Femur (tissue), 1 donor: ENCODE measurements around the gene APOA4.
"Not testable (repeated sequence)": the region's sequence is repeated elsewhere in the genome, so short reads cannot be mapped to it uniquely, and the experiment has no call there.

ENCODE experiments used
- DNase-seq: peaks from one replicate; pipeline ENCODE4 v3.0.0-alpha.2; 2017

Gene APOA4

DNA sequence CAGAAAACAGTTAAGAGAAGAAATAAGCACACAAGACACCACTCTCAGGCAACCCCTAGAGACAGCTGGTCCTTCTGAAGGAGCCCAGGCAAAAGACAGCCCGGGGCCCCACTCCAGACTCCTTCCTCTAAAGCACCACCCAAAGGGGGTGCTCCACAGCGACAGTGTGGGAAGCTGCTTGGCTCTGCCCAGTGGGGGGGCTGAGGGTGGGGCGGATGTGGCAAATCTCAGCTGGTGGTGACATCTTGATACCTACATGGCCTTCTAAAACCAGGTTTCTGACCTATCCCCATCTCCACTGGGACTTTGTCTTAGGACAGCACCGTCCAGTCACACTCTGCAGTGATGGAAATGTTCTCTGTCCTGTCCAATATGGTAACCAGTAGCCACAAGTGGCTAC, 24.5 kb upstream of the APOA4 start:
- no peak for DNase-seq

DNA sequence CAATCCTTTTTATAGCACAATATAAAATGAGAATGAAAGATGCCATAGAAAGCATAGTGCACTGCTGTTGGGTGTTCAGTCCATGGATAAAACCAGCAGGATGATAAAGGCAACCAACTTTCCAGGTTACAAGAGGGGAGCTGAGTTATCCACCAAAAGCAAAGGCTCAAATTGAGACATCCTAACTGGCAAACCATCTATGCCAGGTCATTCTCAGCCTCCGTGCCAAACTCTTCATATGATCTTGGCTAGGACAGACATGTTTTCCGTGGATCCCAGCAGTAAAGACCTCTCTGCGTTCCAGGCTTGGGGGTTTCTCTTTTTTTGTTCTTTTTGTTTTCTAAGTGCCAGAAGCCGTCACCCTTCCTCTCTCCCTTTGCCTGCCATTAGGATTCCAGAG, 21.6 kb upstream of the APOA4 start:
- no peak for DNase-seq

DNA sequence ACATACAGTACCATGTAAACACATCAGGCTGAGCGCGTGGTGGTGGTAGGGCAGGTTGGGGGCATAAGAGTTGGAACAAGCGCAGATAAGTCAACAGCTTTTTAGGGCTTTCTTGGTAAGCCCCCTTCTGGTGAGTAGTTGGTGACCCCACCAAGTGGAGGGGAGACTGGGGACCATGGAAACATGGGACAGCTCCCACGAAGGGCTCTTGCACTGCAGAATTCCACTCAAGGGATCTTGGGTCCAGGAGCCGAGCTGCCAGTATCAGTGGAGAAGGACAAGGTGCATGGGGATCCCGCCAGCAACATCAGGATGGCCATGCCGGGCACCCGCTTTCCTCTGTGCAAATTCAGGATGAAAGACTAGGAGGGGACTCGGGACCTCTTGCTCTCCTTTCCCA, 20.6 kb upstream of the APOA4 start:
- DNase-seq = no peak

DNA sequence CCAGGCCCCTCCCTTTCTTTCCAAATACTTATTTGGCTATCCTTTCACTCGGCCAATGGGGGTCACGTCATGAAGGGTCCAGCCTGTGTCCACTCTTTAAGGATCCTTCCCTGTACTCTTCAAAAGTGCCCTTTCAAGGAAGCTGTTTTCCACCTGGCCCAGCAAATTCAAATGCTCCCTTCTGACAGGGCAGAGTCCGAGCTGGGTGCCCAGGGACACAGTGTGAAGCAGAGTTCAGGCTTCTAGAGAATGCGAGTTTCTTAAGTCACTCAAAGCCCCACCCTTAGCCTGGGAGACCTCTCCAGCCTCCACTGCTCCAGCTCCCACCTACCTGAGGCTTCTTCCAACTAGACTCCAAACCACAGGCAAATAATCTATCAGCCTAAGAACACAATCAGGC, 19.8 kb upstream of the APOA4 start:
- no peak for DNase-seq

DNA sequence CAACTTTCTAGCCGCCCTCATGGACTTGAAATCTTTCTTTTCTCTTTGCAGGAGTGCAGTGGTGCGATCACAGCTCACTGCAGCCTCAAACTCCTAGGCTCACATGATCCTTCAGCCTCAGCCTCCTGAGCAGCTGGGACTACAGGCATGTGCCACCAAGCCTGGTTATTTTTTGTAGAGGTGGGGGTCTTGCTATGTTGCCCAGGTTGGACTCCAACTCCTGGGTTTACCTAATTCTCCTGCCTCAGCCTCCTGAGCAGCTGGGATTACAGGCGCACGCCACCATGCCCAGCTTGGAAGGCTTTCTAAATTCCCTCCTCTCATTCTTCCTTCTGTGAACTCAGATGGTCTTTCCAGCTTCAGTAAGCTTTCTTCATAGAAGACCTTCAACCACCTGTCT, 19.0 kb upstream of the APOA4 start:
- no peak for DNase-seq

DNA sequence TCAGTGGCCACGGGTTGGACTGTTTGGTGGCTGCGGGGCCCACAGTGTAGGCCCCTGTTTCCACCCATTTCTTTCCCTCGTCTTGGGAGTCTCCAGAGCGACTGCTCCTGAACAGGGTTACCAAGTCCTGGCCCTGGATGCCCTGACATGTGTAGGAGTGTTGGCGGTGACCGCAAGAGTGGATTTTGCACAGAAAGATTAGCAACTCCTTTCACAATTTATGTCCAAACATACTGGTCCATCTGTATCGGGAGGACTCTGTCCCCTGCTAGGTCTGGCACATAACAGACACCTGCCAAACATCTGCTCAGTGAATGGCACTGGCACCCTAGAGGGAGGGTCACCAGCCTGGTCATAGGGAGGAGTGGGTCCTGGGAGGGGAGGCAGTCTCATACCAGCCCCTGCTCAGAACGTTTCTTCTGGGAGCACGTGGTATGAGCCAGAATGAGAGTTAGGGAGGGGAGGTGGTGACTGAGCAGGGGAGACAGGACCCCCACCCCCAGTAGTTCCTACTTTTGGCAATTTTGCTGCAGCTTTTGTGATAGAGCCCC, 17.7 kb upstream of the APOA4 start:
- no peak for DNase-seq

DNA sequence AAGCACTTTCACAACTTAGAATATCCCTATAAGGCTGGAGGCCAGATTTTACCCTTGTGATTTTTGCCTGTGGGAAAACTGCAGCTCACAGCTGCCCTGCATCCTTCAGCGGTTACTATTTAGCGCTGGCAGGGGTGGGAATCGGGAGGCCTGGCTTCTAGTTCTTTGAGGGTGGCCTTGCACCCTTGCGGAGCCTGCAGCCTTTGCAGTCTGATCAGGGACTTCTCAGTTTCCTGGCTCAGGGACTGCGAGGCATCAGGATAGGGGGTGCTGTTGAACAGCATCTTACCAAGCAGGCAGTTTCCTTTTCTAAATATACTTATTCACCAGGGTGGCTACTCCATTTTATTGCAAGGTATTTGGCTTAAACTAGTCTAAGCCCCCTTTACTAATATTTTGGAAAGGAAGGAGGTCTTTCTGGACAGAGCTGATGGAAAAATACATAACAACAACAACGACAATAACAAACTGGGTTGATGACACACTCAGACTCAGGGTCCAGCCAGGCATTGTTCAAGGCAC, 17.2 kb upstream of the APOA4 start:
- DNase-seq = no peak

DNA sequence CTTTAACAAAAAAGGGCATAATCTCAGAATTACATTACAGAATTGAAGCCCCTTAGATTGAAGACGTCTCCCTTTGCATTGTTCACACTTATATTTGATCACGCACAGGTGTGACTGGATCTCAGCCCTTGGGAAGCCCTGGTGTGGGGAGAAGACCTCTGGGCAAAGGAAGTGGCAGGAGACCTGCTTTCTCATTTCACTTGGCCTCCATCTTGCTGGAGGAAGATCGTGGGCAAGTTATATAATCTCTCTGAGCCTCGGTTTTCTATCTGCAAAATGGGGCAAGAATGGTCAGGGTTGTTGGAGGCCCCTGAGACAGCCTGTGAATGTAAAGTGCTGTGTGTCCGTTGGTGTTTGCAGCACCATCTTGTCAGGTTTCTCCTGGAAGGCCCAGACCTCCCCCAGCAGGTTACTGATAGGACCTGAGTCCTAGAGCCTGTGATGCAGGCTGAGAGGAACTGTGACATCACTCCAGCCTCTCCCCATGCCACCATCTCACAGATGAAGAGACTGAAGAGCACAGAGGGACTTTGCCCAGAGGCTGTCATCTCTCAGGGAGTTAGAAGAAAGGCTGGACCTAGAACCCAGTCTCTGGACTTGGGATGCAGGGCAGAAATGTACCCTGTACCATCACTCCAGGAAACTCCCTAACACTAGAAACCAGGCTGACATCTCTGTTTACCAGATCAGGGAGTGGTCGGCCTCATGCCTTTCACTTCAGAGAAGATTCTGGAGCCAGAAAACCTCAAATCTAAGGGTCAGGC, 15.4 kb upstream of the APOA4 start:
- DNase-seq = no peak

DNA sequence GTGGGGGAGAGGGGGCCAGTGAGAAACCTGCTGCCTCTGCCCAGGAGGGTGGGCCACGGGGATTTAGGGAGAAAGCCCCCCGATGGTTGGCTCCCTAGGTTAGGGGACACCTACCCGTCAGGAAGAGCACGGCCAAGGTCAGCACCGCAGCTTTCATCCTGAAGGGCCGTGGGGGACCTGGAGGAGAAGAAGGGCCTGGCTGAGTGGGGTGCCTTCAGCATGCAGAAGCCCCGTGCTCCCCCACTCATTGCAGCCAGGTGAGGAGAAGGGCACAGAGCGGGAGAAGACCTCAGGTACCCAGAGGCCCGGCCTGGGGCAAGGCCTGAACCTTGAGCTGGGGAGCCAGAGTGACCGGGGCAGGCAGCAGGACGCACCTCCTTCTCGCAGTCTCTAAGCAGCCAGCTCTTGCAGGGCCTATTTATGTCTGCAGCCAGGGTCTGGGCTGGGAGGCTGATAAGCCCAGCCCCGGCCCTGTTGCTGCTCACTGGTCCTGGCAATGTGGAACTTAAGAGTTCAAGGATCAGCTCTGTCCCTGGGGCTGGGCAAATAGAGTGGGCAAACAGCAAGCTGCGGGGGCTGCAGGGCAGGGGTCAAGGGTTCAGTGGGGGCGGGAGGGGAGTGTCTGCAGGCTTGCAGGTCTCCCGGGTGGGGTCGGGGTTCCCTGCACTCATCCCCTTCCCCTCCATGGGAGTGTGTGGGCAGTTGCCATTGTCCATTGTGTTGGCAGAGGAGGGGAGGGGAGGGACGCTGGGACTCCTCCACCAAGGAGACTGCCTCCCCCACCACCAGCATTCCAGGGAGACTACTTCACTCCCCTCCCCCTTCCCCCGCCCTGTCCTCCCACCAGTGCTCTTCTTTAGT, 14.4 kb upstream of the APOA4 start, which contains the start of gene APOA1:
Gene APOA1, minus strand, starts transcription at position 392 of the 861 bp plus-strand sequence. Its CDS starts 235 bp downstream, at position 157.
- no peak for DNase-seq

DNA sequence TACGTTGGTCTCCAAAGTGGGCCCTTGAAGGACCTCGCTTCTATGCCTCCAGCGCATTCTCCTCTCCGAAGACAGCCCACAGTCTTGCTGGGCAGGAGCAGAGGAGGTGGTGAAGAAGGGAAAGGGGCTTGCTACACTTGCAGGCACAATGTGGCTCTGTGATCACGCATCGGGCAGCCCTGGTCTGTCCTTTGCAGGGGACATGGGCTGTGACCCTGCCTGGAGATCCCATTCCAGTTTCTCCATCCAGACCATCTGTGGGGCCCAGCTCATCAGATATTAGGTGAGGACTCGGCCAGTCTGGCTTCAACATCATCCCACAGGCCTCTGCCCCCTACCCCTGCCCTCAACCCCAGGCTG, 13.5 kb upstream of the APOA4 start:
- DNase-seq = no peak

DNA sequence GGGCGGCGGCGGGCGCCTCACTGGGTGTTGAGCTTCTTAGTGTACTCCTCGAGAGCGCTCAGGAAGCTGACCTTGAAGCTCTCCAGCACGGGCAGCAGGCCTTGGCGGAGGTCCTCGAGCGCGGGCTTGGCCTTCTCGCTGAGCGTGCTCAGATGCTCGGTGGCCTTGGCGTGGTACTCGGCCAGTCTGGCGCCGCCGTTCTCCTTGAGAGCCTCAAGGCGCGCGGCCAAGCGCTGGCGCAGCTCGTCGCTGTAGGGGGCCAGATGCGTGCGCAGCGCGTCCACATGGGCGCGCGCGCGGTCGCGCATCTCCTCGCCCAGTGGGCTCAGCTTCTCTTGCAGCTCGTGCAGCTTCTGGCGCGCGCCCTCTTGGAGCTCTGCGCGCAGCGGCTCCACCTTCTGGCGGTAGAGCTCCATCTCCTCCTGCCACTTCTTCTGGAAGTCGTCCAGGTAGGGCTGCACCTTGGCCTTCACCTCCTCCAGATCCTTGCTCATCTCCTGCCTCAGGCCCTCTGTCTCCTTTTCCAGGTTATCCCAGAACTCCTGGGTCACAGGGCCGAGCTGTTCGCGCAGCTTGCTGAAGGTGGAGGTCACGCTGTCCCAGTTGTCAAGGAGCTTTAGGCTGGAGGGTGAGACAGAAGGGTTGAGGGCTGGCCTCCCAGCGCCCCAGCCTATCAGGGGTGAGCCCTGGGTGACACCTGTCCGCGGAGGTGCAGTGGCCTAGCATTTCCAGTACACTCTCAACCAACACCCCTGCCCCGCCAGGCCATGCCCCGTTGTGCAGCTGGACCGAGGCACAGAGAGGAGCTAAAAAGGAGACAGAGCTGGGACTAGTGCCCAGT, 12.9 kb upstream of the APOA4 start:
- peak; percentile 92 for DNase-seq

DNA sequence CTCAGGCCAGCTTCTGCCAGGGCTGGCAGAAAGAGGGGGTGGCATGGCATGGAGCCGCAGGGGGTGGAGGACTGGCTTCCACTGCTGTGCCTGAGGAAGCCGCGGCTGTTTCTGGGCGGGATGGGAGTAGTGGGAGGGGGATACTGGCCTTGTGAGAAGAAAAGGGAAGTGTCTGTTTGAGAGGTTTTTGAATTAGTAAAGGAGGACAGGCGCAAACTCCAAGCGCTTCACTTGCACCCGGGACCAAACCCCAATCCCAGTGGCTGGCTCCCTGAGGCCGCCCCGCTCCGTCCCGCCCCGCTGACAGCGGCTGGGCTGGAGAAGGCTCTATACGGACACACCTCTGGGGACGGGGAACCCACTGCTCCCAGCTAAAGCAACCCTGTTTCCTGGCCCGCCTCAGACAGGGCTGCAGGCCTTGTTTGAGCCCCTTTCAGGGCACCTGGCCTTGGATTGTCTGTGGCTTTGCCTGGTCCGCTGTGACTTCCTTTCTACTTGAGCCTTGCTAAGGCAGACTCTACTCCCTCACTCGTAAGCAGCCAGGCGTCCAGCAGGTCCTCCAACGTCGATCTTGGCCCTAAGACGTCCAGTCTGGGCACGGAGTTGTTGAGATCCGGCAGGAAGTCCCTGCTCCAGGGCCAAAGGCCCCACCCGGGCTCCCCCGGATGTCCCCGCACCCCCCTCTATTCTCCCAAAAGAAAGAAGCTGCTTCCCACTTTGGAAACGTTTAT, 12.1 kb upstream of the APOA4 start:
- DNase-seq = no peak

DNA sequence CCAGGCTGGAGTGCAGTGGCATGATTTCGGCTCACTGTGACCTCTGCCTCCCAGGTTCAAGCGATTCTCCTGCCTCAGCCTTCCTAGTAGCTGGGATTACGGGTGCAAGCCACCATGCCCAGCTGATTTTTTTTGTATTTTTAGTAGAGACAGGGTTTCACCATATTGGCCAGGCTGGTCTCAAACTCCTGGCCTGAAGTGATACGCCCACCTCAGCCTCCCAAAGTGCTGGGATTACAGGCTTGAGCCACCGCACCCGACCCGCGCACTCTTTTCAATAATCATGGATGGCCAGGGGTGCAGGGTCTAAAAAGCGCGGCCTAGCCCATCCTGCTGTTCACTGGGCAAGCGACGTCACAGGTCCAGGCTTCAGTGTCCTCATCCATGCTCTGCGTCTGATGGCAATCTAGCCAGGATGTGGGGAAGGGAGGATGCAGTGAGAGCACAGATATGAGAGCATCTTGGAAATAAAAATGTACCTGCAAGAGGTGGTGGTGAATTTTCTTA, 11.5 kb upstream of the APOA4 start:
- DNase-seq = not testable (repeated sequence)

DNA sequence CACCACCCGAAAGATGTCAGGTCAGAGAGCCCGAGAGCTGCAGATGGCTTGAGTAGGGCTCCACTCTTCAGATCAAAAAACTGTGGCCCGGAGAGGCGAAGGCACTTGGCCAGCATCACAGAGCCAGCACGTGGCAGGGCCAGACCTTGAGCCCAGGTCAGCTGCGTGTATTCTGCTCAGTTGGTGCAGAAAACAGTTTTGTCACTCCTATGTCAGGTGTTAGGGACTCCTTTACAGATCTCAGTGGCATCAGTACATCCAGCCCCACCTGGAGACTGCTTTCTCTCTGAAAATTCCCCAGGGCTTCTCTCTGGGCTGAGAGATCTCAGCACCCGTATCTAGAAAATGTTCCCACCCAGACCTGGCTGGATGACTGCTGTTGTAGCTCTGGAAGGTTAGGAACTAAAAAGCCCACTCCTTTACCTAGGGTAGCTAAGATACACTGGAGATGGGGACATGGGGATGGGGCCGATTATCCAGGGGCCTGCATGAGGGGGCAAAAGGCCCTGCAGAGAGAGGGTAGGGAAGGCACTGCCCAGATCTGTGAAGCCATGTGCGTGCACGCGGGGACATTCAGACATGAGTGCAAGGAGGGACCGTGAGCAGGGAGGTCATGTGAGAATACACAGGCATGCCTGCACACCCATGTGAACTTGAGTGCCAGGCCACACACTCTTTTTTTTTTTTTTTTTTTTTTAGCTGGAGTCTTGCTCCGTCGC, 10.9 kb upstream of the APOA4 start:
- no peak for DNase-seq

DNA sequence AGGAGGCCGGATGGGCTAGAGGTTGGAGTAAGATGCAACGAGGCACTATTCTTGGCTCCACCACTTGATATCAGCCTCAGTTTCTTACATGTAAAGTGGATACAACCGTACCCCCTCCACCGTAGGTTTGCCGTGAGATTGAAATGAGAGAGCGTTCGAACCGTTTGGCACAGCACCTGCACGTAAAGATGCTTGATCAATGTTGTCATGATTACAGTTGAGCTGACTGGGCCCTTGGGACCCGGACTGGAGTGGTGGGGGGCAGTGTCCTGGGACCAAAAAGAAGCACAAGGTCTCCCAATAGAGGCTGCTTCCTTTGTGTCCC, 10.3 kb upstream of the APOA4 start:
- no peak for DNase-seq

DNA sequence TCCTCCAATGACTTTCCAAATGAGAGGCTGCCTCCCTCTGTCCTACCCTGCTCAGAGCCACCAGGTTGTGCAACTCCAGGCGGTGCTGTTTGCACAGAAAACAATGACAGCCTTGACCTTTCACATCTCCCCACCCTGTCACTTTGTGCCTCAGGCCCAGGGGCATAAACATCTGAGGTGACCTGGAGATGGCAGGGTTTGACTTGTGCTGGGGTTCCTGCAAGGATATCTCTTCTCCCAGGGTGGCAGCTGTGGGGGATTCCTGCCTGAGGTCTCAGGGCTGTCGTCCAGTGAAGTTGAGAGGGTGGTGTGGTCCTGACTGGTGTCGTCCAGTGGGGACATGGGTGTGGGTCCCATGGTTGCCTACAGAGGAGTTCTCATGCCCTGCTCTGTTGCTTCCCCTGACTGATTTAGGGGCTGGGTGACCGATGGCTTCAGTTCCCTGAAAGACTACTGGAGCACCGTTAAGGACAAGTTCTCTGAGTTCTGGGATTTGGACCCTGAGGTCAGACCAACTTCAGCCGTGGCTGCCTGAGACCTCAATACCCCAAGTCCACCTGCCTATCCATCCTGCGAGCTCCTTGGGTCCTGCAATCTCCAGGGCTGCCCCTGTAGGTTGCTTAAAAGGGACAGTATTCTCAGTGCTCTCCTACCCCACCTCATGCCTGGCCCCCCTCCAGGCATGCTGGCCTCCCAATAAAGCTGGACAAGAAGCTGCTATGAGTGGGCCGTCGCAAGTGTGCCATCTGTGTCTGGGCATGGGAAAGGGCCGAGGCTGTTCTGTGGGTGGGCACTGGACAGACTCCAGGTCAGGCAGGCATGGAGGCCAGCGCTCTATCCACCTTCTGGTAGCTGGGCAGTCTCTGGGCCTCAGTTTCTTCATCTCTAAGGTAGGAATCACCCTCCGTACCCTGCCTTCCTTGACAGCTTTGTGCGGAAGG, 9.5 kb upstream of the APOA4 start:
- no peak for DNase-seq

DNA sequence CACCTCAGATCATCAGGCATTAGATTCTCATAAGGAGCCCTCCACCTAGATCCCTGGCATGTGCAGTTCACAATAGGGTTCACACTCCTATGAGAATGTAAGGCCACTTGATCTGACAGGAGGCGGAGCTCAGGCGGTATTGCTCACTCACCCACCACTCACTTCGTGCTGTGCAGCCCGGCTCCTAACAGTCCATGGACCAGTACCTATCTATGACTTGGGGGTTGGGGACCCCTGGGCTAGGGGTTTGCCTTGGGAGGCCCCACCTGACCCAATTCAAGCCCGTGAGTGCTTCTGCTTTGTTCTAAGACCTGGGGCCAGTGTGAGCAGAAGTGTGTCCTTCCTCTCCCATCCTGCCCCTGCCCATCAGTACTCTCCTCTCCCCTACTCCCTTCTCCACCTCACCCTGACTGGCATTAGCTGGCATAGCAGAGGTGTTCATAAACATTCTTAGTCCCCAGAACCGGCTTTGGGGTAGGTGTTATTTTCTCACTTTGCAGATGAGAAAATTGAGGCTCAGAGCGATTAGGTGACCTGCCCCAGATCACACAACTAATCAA, 8.8 kb upstream of the APOA4 start:
- DNase-seq = no peak

DNA sequence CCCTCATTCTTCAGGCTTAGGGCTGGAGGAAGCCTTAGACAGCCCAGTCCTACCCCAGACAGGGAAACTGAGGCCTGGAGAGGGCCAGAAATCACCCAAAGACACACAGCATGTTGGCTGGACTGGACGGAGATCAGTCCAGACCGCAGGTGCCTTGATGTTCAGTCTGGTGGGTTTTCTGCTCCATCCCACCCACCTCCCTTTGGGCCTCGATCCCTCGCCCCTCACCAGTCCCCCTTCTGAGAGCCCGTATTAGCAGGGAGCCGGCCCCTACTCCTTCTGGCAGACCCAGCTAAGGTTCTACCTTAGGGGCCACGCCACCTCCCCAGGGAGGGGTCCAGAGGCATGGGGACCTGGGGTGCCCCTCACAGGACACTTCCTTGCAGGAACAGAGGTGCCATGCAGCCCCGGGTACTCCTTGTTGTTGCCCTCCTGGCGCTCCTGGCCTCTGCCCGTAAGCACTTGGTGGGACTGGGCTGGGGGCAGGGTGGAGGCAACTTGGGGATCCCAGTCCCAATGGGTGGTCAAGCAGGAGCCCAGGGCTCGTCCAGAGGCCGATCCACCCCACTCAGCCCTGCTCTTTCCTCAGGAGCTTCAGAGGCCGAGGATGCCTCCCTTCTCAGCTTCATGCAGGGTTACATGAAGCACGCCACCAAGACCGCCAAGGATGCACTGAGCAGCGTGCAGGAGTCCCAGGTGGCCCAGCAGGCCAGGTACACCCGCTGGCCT, 7.2 kb upstream of the APOA4 start:
- no peak for DNase-seq
